Measurements from ENCODE around the gene KCNQ1. TPM values are rescaled to one million over a fixed set of nuclear protein-coding genes. Genes with fewer than 3 reads are reported as not detected.

Gene KCNQ1
- total and polyA plus RNA-seq, 2 of the 13 experiments (the other 11 are each of a cell fraction or from before 2014, with no cell fraction given): 0.02 to 0.08 TPM

- Histone ChIP-seq H2AFZ (ENCODE audit: low read length) (no peak overlapping the region), H4K20me1 (ENCODE audit: insufficient read depth, low read length) (peaks cover 6% of the 10 kb centered on the region; the same call in 1 of the 2 replicates), H3K79me2 (ENCODE audit: insufficient read depth, low read length) (no peaks in the 10 kb centered on the region), H3K9me3 (ENCODE audit: low read length) (no peaks in the 10 kb centered on the region), H3K4me2 (ENCODE audit: low read depth, low read length) (no peak overlapping the region), H3K27ac (ENCODE audit: extremely low read length, insufficient read depth, low read length) (no peak overlapping the region), H3K4me1 (ENCODE audit: insufficient read depth, low read length) (no peaks in the 10 kb centered on the region), H3K9ac (ENCODE audit: insufficient read depth, low read depth, low read length) (no peak overlapping the region), H3K36me3 (replicated peaks in 1 of 2; ENCODE audit: control insufficient read depth in 1 of 2, insufficient read depth in 2 of 2, low read length in 2 of 2) (no peaks in the 10 kb centered on the region), H3K4me3 (replicated peaks in 1 of 3; ENCODE audit: insufficient read depth in 1 of 3, low read depth in 2 of 3, low read length in 3 of 3) (no peak overlapping the region), H3K27me3 (ENCODE audit: control insufficient read depth in 1 of 2, insufficient read depth in 2 of 2, low read length in 2 of 2) (peaks cover 25 to 90% of the 10 kb centered on the region in 2 experiments)
- FAIRE-seq (no peak), ATAC-seq (no peak), DNase-seq (ENCODE audit: low spot score) (no peak)
- no TSS peak for BruUV-seq (replicated peaks)
- intact Hi-C loops (cut with micrococcal nuclease; ENCODE audit: unreplicated experiment): no loop called here
- TF ChIP-seq MIER3 (CRISPR knock-in tag; IDR thresholded peaks at IDR 0.05; ENCODE audit: borderline replicate concordance) (no peak), ZBTB42 (CRISPR knock-in tag; IDR thresholded peaks at IDR 0.05) (no peak), KMT2A (CRISPR knock-in tag; IDR thresholded peaks at IDR 0.05) (no peak), CEBPB (IDR thresholded peaks at IDR 0.05; ENCODE audit: borderline replicate concordance, low read depth, low read length) (no peak), PRPF4 (IDR thresholded peaks at IDR 0.05; ENCODE audit: low read depth, low read length, poor library complexity, severe bottlenecking) (no peak), DR1 (CRISPR knock-in tag; IDR thresholded peaks at IDR 0.05) (no peak), STAT5B (CRISPR knock-in tag; IDR thresholded peaks at IDR 0.05) (no peak), DMTF1 (CRISPR knock-in tag; IDR thresholded peaks at IDR 0.05) (no peak), TFDP1 (CRISPR knock-in tag; IDR thresholded peaks at IDR 0.05; ENCODE audit: borderline replicate concordance) (no peak)
- in situ Hi-C loops (cut with HindIII; ENCODE audit: extremely low pct_ligation_motif_present, low pct_unique_long_range_greater_than_20kb): no loop called here
- ChIA-PET POLR2A (no interaction called here), CTCF (ENCODE audit: low intra/inter-chr PET ratio, low total read pairs) (no interaction called here)
- 34% methylated on average over 22 of the region's 25 CpGs for WGBS (ENCODE audit: low lambda C conversion rate)
Observed at GRCh38 chr11:2587976-2588748, 143.4 kb downstream of the KCNQ1 start.

Measured in HepG2 (cell line).